DND-41 (cell line): Measurements from ENCODE around the gene KRTAP4-12.

ENCODE experiments used
- ATAC-seq: fragments of 200-7000 bp; cut with Tn5 transposase; 3 replicates; pipeline ENCODE4 v1.9.1; 2021; ENCODE audit warnings: low read depth; ENCODE audit not compliant: insufficient read depth
- DNase-seq: peaks from one replicate; pipeline ENCODE4 v3.0.0-alpha.2; 2020
- H2AFZ ChIP-seq: 2 replicates; pipeline ENCODE4 v1.6.0; 2012; ENCODE audit warnings: low read depth, low read length
- H3K27ac ChIP-seq: 2 replicates; pipeline ENCODE4 v1.5.1; 2012; ENCODE audit warnings: low read length, inconsistent platforms
- H3K27me3 ChIP-seq: fragments of 200-600 bp; sonication (generic); 2 replicates; pipeline ENCODE4 v1.6.0; 2012; ENCODE audit warnings: low read length, mild to moderate bottlenecking, inconsistent platforms; ENCODE audit not compliant: insufficient read depth, poor library complexity
- H3K36me3 ChIP-seq: 2 replicates; pipeline ENCODE4 v1.5.1; 2012; ENCODE audit warnings: low read length, inconsistent platforms; ENCODE audit not compliant: insufficient read depth
- H3K4me1 ChIP-seq: 2 replicates; pipeline ENCODE4 v1.5.1; 2012; ENCODE audit warnings: mild to moderate bottlenecking, low read length; ENCODE audit not compliant: insufficient read depth
- H3K4me2 ChIP-seq: 2 replicates; pipeline ENCODE4 v1.6.0; 2012; ENCODE audit warnings: mild to moderate bottlenecking, moderate library complexity, low read length, inconsistent platforms; ENCODE audit not compliant: insufficient read depth
- H3K4me3 ChIP-seq, 2 experiments: fragments of 200-600 bp in 1 of 2; shearing (Covaris generic) in 1 of 2; 2 replicates each; pipeline ENCODE4 v1.5.1; 2012 to 2016; ENCODE audit warnings: inconsistent platforms in 2 of 2, low read length in 2 of 2, mild to moderate bottlenecking in 2 of 2, low read depth in 1 of 2, moderate library complexity in 1 of 2
- H3K79me2 ChIP-seq: 2 replicates; pipeline ENCODE4 v1.6.0; 2012; ENCODE audit warnings: low read length, inconsistent platforms; ENCODE audit not compliant: insufficient read depth
- H3K9ac ChIP-seq: 2 replicates; pipeline ENCODE4 v1.6.0; 2012; ENCODE audit warnings: low read depth, mild to moderate bottlenecking, inconsistent platforms, low read length, moderate library complexity
- H3K9me3 ChIP-seq: 2 replicates; pipeline ENCODE4 v1.5.1; 2012; ENCODE audit warnings: low read length, moderate library complexity, mild to moderate bottlenecking, inconsistent platforms; ENCODE audit not compliant: insufficient read depth, severe bottlenecking
- H4K20me1 ChIP-seq: 2 replicates; pipeline ENCODE4 v1.6.0; 2012; ENCODE audit warnings: low read length; ENCODE audit not compliant: insufficient read depth
- CTCF ChIP-seq: IDR thresholded peaks from 2 replicates; pipeline ENCODE4 v1.5.1; 2012; ENCODE audit warnings: borderline replicate concordance, low read length, moderate library complexity, mild to moderate bottlenecking; ENCODE audit not compliant: poor library complexity, severe bottlenecking; ENCODE audit errors: extremely low read depth
- EZH2 ChIP-seq: IDR thresholded peaks from 3 replicates; pipeline ENCODE4 v1.6.1; 2012; ENCODE audit warnings: borderline replicate concordance, low read depth, mild to moderate bottlenecking, moderate library complexity, low read length, inconsistent platforms; ENCODE audit not compliant: severe bottlenecking

KRTAP4-12 gene

DNA sequence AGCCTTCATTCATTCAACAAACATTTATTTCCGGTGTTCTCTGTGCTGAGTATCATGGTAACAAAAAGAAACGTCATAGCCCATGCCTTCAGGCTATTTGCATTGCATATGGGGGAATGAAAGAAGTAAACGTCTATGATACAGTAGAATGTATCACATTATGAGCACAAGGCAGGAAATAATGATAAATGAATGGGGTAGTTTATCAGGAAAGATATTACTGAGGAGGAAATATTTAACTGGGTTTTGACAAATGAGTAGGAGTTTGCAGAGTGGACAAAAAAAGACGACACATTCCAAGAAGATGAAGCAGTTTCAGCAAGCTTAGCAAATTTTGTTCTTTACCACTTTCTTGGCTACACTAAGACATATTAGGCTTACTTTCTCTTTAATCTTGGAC is 41.4 kb downstream of the KRTAP4-12 start:
- TF ChIP-seq CTCF, result no peak
- no peak for TF ChIP-seq EZH2
- Histone ChIP-seq H3K9me3 (no peaks in the 10 kb centered on the region), H3K4me3 (no peak overlapping the region), H2AFZ (no peak overlapping the region), H3K4me1 (no peaks in the 10 kb centered on the region), H3K27ac (no peak overlapping the region), H4K20me1 (no peaks in the 10 kb centered on the region), H3K79me2 (no peaks in the 10 kb centered on the region), H3K27me3 (no peaks in the 10 kb centered on the region), H3K9ac (no peak overlapping the region), H3K4me2 (no peak overlapping the region), H3K36me3 (no peaks in the 10 kb centered on the region)
- no peak for ATAC-seq
- no peak for DNase-seq

DNA sequence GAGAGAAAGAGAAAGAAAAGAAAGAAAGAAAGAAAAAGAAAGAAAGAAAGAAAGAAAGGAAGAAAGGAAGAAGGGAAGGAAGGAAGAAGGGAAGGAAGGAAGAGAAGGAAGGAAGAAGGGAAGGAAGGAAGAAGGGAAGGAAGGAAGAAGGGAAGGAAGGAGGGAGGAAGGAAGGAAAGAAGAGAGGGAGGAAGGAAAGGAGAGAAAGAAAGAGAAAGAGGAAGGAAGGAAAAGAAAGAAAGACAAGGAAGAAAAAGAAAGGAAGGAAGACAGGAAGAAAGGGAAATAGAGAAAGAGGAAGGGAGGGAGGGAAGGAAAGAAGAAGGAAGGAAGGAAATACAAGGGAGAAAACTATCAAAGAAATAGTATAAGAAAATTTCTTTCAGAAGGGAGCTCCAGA is 47.2 kb downstream of the KRTAP4-12 start:
- H3K27me3 ChIP-seq, result peaks cover 8% of the 10 kb centered on the region
- H3K4me2 ChIP-seq, result no peak overlapping the region
- no peak overlapping the region for H3K4me3 ChIP-seq
- DNase-seq (no peak), ATAC-seq (no peak)
- no peak overlapping the region for H3K27ac ChIP-seq
- no peaks in the 10 kb centered on the region for H3K4me1 ChIP-seq
- no peaks in the 10 kb centered on the region for H3K9me3 ChIP-seq
- H3K9ac ChIP-seq, result no peak overlapping the region
- no peaks in the 10 kb centered on the region for H4K20me1 ChIP-seq
- H3K36me3 ChIP-seq, result no peaks in the 10 kb centered on the region
- no peak for TF ChIP-seq CTCF
- no peak for TF ChIP-seq EZH2
- no peak overlapping the region for H2AFZ ChIP-seq
- no peaks in the 10 kb centered on the region for H3K79me2 ChIP-seq

- no peak for DNase-seq
- no peak overlapping the region for H3K9ac ChIP-seq
- H3K36me3 ChIP-seq, result no peaks in the 10 kb centered on the region
- H3K4me3 ChIP-seq, result no peak overlapping the region
- H2AFZ ChIP-seq, result no peak overlapping the region
- no peak overlapping the region for H3K27ac ChIP-seq
- no peaks in the 10 kb centered on the region for H3K9me3 ChIP-seq
- H3K4me1 ChIP-seq, result no peaks in the 10 kb centered on the region
- H3K4me2 ChIP-seq, result no peak overlapping the region
- no peak for ATAC-seq
- H4K20me1 ChIP-seq, result no peaks in the 10 kb centered on the region
- peaks cover 9% of the 10 kb centered on the region for H3K27me3 ChIP-seq
- TF ChIP-seq EZH2 (no peak), CTCF (no peak)
- no peaks in the 10 kb centered on the region for H3K79me2 ChIP-seq
These were observed 50.3 kb downstream of the KRTAP4-12 start for GRCh38 chr17:41073676-41074075.
